GM23338 (cell line): ENCODE measurements around the gene LRRC42. TPM values are rescaled to one million over a fixed set of nuclear protein-coding genes. Genes with fewer than 3 reads are reported as not detected.

Source experiments
- ATAC-seq: fragments of 200-7000 bp; cut with Tn5 transposase; 3 replicates; pipeline ENCODE4 v1.9.1; 2020
- DNase-seq: peaks from one replicate; pipeline ENCODE4 v3.0.0-alpha.2; 2015; ENCODE audit warnings: low spot score
- H2AFZ ChIP-seq: fragments of 200-600 bp; sonication (generic); 2 replicates; pipeline ENCODE4 v1.8.0; 2016; ENCODE audit warnings: antibody characterized with exemption, mild to moderate bottlenecking, moderate library complexity
- H3F3A ChIP-seq: fragments of 200-600 bp; sonication (generic); replicated peaks from 2 replicates; pipeline ENCODE4 v1.8.0; 2017; ENCODE audit warnings: antibody characterized with exemption, mixed run types, low read depth
- H3K27ac ChIP-seq: fragments of 200-600 bp; sonication (generic); 2 replicates; pipeline ENCODE4 v1.6.1; 2016; ENCODE audit warnings: low read depth
- H3K27me3 ChIP-seq: fragments of 200-600 bp; sonication (generic); 2 replicates; pipeline ENCODE4 v1.8.0; 2016; ENCODE audit warnings: mild to moderate bottlenecking, mixed run types, moderate library complexity; ENCODE audit not compliant: insufficient read depth
- H3K36me3 ChIP-seq: fragments of 200-600 bp; sonication (generic); 2 replicates; pipeline ENCODE4 v1.8.0; 2016; ENCODE audit warnings: mild to moderate bottlenecking; ENCODE audit not compliant: insufficient read depth
- H3K4me1 ChIP-seq: fragments of 200-600 bp; sonication (generic); 2 replicates; pipeline ENCODE4 v1.8.0; 2016; ENCODE audit warnings: mild to moderate bottlenecking, moderate library complexity; ENCODE audit not compliant: insufficient read depth
- H3K4me2 ChIP-seq: fragments of 200-600 bp; sonication (generic); 2 replicates; pipeline ENCODE4 v1.7.1; 2017; ENCODE audit warnings: mixed run types
- H3K4me3 ChIP-seq: fragments of 200-600 bp; sonication (generic); 2 replicates; pipeline ENCODE4 v1.6.1; 2016; ENCODE audit warnings: mixed run types
- H3K79me2 ChIP-seq: fragments of 200-600 bp; sonication (generic); replicated peaks from 2 replicates; pipeline ENCODE4 v1.8.0; 2017; ENCODE audit warnings: mild to moderate bottlenecking; ENCODE audit not compliant: insufficient read depth
- H3K9me2 ChIP-seq: fragments of 200-600 bp; sonication (generic); 2 replicates; pipeline ENCODE4 v1.8.0; 2017; ENCODE audit not compliant: insufficient read depth
- H4K20me1 ChIP-seq: fragments of 200-600 bp; sonication (generic); replicated peaks from 2 replicates; pipeline ENCODE4 v1.8.0; 2017; ENCODE audit warnings: mild to moderate bottlenecking; ENCODE audit not compliant: insufficient read depth
- H3K27ac Mint-ChIP-seq: 2 replicates; pipeline ENCODE4 v1.8.0; 2020; ENCODE audit warnings: inconsistent platforms, mild to moderate bottlenecking, moderate library complexity, mixed read lengths
- H3K27me3 Mint-ChIP-seq: 3 replicates; pipeline ENCODE4 v1.8.0; 2022; ENCODE audit warnings: low read depth, mild to moderate bottlenecking, moderate library complexity, mixed read lengths, inconsistent platforms; ENCODE audit not compliant: insufficient read depth, poor library complexity
- H3K36me3 Mint-ChIP-seq: 3 replicates; pipeline ENCODE4 v1.8.0; 2021; ENCODE audit warnings: low read depth, mild to moderate bottlenecking, inconsistent platforms, moderate library complexity, mixed read lengths
- H3K4me1 Mint-ChIP-seq: 3 replicates; pipeline ENCODE4 v1.8.0; 2020; ENCODE audit warnings: mild to moderate bottlenecking, inconsistent platforms, mixed read lengths
- H3K4me3 Mint-ChIP-seq: 3 replicates; pipeline ENCODE4 v1.8.0; 2021; ENCODE audit warnings: moderate library complexity, mild to moderate bottlenecking, inconsistent platforms, mixed read lengths
- H3K9me3 Mint-ChIP-seq: 3 replicates; pipeline ENCODE4 v1.8.0; 2020; ENCODE audit warnings: moderate library complexity, mild to moderate bottlenecking, inconsistent platforms, mixed read lengths
- CREB1 ChIP-seq: fragments of 250-450 bp; sonication (Bioruptor Pico); IDR thresholded peaks from 2 replicates; pipeline ENCODE4 v1.5.0; 2020; ENCODE audit warnings: low read depth, mild to moderate bottlenecking, moderate library complexity
- ETS1 ChIP-seq: IDR thresholded peaks from 2 replicates; pipeline ENCODE4 v1.6.1; 2016; ENCODE audit warnings: antibody characterized with exemption
- EZH2 ChIP-seq: fragments of 200-600 bp; sonication (generic); IDR thresholded peaks from one replicate; pipeline ENCODE4 v1.8.0; 2017; ENCODE audit warnings: antibody characterized with exemption, mild to moderate bottlenecking, low read depth; ENCODE audit not compliant: unreplicated experiment
- EZH2phosphoT487 ChIP-seq: fragments of 200-600 bp; sonication (generic); IDR thresholded peaks from one replicate; pipeline ENCODE4 v1.8.1; 2018; ENCODE audit warnings: antibody characterized with exemption; ENCODE audit not compliant: unreplicated experiment
- JUNB ChIP-seq: IDR thresholded peaks from one replicate; pipeline ENCODE4 v1.6.1; 2016; ENCODE audit warnings: antibody characterized with exemption; ENCODE audit not compliant: unreplicated experiment
- NANOG ChIP-seq: IDR thresholded peaks from 2 replicates; pipeline ENCODE4 v1.6.1; 2016; ENCODE audit warnings: antibody characterized with exemption, borderline replicate concordance
- POLR2AphosphoS5 ChIP-seq: IDR thresholded peaks from 2 replicates; pipeline ENCODE4 v1.6.1; 2016; ENCODE audit warnings: antibody characterized with exemption, low read depth
- STAT1 ChIP-seq: IDR thresholded peaks from one replicate; pipeline ENCODE4 v1.6.1; 2016; ENCODE audit warnings: antibody characterized with exemption; ENCODE audit not compliant: unreplicated experiment
- ZNF114 ChIP-seq: fragments of 250-450 bp; sonication (Bioruptor Pico); IDR thresholded peaks from 2 replicates; pipeline ENCODE4 v1.5.0; 2020; ENCODE audit warnings: mild to moderate bottlenecking, moderate library complexity
- polyA plus RNA-seq: library from polyadenylated mRNA; unstranded; fragments of >200 nt; fragmentation: Nextera tagmentation; extraction: Ambion mirVana; gene quantifications from 2 replicates; pipeline ENCODE4 v1.2.1, GENCODE V29; 2016
- total RNA-seq: library from RNA; depleted of rRNA; stranded (reverse); fragments of >200 nt; shearing (Covaris generic); gene quantifications from 2 replicates; pipeline ENCODE4 v1.2.3, GENCODE V29; 2014
- TF ChIP-seq, protein P1 (sequence below): fragments of 250-450 bp; sonication (Bioruptor Pico); IDR thresholded peaks from 2 replicates; pipeline ENCODE4 v1.5.0; 2020; ENCODE audit warnings: mild to moderate bottlenecking, moderate library complexity
- TF ChIP-seq, protein P2 (sequence below), 2 experiments: fragments of 200-600 bp in 1 of 2; sonication (generic) in 1 of 2; conservative IDR thresholded peaks; 2 replicates each; pipeline versions ENCODE4 v1.5.1 to v1.6.1; 2016 to 2017; ENCODE audit warnings: antibody characterized with exemption in 2 of 2, low read depth in 2 of 2, mild to moderate bottlenecking in 2 of 2, moderate library complexity in 1 of 2

LRRC42 gene
- total and polyA plus RNA-seq, 2 experiments from 2014 or later, result 25.9 to 48.1 TPM

DNA sequence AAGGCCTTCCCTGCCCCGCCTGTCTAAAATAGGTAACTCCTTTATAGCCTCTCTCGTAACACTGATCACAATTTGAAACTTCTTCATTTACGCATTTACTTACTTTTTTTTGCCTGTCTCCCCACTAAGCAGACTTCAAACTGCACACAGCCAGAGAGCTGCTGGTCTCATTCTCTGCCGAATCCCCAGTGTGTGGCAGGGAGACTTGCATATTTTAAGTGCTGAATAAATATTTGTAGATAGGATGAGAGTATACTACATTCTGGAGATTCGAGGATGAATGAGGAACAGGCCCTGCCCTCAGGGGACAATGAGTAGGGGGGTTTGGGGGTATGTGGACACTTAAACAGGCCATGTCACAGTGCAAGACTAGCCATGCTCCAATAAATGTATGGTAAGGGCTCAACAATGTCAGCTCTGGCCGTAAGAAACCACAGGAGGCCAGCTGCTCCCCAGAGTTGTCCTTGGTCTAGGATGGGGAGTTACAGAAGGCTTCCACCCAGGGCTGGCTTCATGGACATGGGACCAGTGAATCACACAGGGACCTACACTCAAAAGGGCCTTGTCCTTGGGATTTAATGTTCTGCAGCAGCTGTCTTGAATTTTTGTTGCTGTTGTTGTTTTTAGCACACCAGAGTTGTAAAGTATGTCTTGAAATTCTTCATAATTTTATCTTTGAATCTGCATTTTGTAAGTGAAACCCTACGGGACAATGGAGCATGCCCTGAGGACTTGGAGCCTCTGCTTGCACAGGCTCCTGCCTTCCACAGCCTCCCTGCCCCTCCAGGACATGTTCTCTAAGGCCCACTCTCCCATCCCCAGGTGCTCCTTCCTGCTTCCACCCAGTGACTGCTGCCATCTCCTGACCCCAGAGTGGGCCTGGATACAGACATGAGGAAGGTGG lies 43.7 kb upstream of the LRRC42 start:
- TF ChIP-seq, protein P1, sequence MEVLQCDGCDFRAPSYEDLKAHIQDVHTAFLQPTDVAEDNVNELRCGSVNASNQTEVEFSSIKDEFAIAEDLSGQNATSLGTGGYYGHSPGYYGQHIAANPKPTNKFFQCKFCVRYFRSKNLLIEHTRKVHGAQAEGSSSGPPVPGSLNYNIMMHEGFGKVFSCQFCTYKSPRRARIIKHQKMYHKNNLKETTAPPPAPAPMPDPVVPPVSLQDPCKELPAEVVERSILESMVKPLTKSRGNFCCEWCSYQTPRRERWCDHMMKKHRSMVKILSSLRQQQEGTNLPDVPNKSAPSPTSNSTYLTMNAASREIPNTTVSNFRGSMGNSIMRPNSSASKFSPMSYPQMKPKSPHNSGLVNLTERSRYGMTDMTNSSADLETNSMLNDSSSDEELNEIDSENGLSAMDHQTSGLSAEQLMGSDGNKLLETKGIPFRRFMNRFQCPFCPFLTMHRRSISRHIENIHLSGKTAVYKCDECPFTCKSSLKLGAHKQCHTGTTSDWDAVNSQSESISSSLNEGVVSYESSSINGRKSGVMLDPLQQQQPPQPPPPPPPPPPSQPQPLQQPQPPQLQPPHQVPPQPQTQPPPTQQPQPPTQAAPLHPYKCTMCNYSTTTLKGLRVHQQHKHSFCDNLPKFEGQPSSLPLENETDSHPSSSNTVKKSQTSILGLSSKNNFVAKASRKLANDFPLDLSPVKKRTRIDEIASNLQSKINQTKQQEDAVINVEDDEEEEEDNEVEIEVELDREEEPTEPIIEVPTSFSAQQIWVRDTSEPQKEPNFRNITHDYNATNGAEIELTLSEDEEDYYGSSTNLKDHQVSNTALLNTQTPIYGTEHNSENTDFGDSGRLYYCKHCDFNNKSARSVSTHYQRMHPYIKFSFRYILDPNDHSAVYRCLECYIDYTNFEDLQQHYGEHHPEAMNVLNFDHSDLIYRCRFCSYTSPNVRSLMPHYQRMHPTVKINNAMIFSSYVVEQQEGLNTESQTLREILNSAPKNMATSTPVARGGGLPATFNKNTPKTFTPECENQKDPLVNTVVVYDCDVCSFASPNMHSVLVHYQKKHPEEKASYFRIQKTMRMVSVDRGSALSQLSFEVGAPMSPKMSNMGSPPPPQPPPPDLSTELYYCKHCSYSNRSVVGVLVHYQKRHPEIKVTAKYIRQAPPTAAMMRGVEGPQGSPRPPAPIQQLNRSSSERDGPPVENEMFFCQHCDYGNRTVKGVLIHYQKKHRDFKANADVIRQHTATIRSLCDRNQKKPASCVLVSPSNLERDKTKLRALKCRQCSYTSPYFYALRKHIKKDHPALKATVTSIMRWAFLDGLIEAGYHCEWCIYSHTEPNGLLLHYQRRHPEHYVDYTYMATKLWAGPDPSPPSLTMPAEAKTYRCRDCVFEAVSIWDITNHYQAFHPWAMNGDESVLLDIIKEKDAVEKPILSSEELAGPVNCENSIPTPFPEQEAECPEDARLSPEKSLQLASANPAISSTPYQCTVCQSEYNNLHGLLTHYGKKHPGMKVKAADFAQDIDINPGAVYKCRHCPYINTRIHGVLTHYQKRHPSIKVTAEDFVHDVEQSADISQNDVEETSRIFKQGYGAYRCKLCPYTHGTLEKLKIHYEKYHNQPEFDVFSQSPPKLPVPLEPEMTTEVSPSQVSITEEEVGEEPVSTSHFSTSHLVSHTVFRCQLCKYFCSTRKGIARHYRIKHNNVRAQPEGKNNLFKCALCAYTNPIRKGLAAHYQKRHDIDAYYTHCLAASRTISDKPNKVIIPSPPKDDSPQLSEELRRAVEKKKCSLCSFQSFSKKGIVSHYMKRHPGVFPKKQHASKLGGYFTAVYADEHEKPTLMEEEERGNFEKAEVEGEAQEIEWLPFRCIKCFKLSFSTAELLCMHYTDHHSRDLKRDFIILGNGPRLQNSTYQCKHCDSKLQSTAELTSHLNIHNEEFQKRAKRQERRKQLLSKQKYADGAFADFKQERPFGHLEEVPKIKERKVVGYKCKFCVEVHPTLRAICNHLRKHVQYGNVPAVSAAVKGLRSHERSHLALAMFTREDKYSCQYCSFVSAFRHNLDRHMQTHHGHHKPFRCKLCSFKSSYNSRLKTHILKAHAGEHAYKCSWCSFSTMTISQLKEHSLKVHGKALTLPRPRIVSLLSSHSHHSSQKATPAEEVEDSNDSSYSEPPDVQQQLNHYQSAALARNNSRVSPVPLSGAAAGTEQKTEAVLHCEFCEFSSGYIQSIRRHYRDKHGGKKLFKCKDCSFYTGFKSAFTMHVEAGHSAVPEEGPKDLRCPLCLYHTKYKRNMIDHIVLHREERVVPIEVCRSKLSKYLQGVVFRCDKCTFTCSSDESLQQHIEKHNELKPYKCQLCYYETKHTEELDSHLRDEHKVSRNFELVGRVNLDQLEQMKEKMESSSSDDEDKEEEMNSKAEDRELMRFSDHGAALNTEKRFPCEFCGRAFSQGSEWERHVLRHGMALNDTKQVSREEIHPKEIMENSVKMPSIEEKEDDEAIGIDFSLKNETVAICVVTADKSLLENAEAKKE (CRISPR knock-in tag), result no peak
- TF ChIP-seq STAT1 (no peak), CREB1 (CRISPR knock-in tag) (no peak), ETS1 (no peak), EZH2phosphoT487 (no peak), POLR2AphosphoS5 (no peak), JUNB (no peak), EZH2 (no peak), NANOG (no peak), ZNF114 (CRISPR knock-in tag) (no peak)
- TF ChIP-seq, protein P2, sequence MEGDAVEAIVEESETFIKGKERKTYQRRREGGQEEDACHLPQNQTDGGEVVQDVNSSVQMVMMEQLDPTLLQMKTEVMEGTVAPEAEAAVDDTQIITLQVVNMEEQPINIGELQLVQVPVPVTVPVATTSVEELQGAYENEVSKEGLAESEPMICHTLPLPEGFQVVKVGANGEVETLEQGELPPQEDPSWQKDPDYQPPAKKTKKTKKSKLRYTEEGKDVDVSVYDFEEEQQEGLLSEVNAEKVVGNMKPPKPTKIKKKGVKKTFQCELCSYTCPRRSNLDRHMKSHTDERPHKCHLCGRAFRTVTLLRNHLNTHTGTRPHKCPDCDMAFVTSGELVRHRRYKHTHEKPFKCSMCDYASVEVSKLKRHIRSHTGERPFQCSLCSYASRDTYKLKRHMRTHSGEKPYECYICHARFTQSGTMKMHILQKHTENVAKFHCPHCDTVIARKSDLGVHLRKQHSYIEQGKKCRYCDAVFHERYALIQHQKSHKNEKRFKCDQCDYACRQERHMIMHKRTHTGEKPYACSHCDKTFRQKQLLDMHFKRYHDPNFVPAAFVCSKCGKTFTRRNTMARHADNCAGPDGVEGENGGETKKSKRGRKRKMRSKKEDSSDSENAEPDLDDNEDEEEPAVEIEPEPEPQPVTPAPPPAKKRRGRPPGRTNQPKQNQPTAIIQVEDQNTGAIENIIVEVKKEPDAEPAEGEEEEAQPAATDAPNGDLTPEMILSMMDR (conservative IDR thresholded peaks at IDR 0.05; ENCODE audit: low read depth in 2 of 2), result no peak
- H3K36me3 Mint-ChIP-seq, result no peaks in the 10 kb centered on the region

More for the DNA sequence above, 43.7 kb upstream of the LRRC42 start:
- H3K36me3 ChIP-seq, result no peaks in the 10 kb centered on the region
- H3K4me1 ChIP-seq, result no peaks in the 10 kb centered on the region
- ATAC-seq, result no peak
- H3F3A ChIP-seq, result no peaks in the 10 kb centered on the region
- Mint-ChIP-seq H3K27ac (no peak overlapping the region), H3K4me3 (no peak overlapping the region), H3K27me3 (peaks cover 5% of the 10 kb centered on the region), H3K9me3 (no peaks in the 10 kb centered on the region), H3K4me1 (no peaks in the 10 kb centered on the region)
- no peak for DNase-seq
- H3K79me2 ChIP-seq, result no peaks in the 10 kb centered on the region
- no peak overlapping the region for H2AFZ ChIP-seq
- H3K4me3 ChIP-seq, result no peak overlapping the region
- no peaks in the 10 kb centered on the region for H4K20me1 ChIP-seq
- no peak overlapping the region for H3K4me2 ChIP-seq
- no peaks in the 10 kb centered on the region for H3K9me2 ChIP-seq
- H3K27ac ChIP-seq, result no peak overlapping the region
- H3K27me3 ChIP-seq, result no peaks in the 10 kb centered on the region
